Measurements from ENCODE around the gene RAPGEF6. TPM values are rescaled to one million over a fixed set of nuclear protein-coding genes. Genes with fewer than 3 reads are reported as not detected.

RAPGEF6 gene
- total RNA-seq, 1 experiment from 2014 or later = 9.7 TPM

Other genes starting within 250 kb of the RAPGEF6 start
- 15.1 and 16.3 TPM in 2 replicates for gene FNIP1, start 161.8 kb upstream of the RAPGEF6 start, total RNA-seq (2014; rRNA removed)